ENCODE measurements around the gene PMEL. TPM values are rescaled to one million over a fixed set of nuclear protein-coding genes. Genes with fewer than 3 reads are reported as not detected.

The PMEL gene
- total RNA-seq, 1 experiment from 2014 or later: 1.2 TPM

DNA sequence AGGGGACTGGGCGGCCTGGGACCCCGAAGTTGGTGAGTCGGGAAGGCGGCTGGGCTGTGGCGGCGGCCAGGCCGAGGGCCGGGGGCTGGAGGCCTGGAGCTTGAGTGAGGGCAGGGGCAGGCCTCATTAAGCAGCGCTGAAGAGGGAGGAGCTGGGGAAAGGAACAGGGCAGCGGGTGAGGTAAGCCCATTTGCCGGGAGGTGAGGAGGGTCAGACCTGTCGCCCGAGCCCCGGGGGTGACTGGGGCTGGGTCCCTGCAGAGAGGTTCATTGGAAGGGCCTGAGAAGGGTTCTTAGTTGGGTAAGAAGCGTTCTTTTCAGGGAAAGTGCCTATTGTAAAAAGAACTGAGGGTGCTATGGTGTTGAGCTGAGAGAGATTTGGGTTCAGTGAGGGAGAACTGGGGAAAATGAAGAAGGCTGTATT is 8.5 kb upstream of the PMEL start:
- in situ Hi-C loops (cut with HindIII; ENCODE audit: low pct_unique_long_range_greater_than_20kb, low sequenced_read_pairs) (no loop called here), intact Hi-C loops (cut with micrococcal nuclease; ENCODE audit: unreplicated experiment) (no loop called here)
- peak overlapping the region; percentile 81 for H3K27ac ChIP-seq (ENCODE audit: low read length)
- peak overlapping the region; percentile 90 to 98 for H3K4me3 ChIP-seq (ENCODE audit: low read depth in 2 of 2, low read length in 2 of 2)
- ChIA-PET POLR2A (interaction anchor here (0.5 to 2.1 kb wide), 6 partner anchors 10 to 281 kb away, joined by 3 to 9 read pairs (median 5); partner anchors contain the start of genes ORMDL2 and SARNP), CTCF (interaction anchor here (1.2 kb wide), 2 partner anchors 21 to 44 kb away, joined by 3 to 5 read pairs; no protein-coding TSS in a partner anchor)
- no peaks in the 10 kb centered on the region for H3K27me3 ChIP-seq (ENCODE audit: control insufficient read depth, insufficient read depth, low read length)
- DNase-seq (ENCODE audit: low read depth, low spot score) (no peak), ATAC-seq (peak; percentile 54)
- H3K36me3 ChIP-seq (ENCODE audit: control insufficient read depth, insufficient read depth, low read length): peaks cover 7% of the 10 kb centered on the region
- H3K9me3 ChIP-seq (ENCODE audit: control insufficient read depth, insufficient read depth, low read depth, low read length): no peaks in the 10 kb centered on the region
- no TSS peak for BruUV-seq (replicated peaks)
- TF ChIP-seq SIN3A (IDR thresholded peaks at IDR 0.05; ENCODE audit: borderline replicate concordance, insufficient read depth, low read depth, low read length): no peak; the same call in 1 of the 2 replicates
- TF ChIP-seq, protein P1, sequence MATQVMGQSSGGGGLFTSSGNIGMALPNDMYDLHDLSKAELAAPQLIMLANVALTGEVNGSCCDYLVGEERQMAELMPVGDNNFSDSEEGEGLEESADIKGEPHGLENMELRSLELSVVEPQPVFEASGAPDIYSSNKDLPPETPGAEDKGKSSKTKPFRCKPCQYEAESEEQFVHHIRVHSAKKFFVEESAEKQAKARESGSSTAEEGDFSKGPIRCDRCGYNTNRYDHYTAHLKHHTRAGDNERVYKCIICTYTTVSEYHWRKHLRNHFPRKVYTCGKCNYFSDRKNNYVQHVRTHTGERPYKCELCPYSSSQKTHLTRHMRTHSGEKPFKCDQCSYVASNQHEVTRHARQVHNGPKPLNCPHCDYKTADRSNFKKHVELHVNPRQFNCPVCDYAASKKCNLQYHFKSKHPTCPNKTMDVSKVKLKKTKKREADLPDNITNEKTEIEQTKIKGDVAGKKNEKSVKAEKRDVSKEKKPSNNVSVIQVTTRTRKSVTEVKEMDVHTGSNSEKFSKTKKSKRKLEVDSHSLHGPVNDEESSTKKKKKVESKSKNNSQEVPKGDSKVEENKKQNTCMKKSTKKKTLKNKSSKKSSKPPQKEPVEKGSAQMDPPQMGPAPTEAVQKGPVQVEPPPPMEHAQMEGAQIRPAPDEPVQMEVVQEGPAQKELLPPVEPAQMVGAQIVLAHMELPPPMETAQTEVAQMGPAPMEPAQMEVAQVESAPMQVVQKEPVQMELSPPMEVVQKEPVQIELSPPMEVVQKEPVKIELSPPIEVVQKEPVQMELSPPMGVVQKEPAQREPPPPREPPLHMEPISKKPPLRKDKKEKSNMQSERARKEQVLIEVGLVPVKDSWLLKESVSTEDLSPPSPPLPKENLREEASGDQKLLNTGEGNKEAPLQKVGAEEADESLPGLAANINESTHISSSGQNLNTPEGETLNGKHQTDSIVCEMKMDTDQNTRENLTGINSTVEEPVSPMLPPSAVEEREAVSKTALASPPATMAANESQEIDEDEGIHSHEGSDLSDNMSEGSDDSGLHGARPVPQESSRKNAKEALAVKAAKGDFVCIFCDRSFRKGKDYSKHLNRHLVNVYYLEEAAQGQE (IDR thresholded peaks at IDR 0.05; ENCODE audit: insufficient read depth in 1 of 2, low read depth in 2 of 2, low read length in 1 of 2): no peak
- TF ChIP-seq POLR2AphosphoS5 (IDR thresholded peaks at IDR 0.05; ENCODE audit: low read depth, low read length): no peak
- TF ChIP-seq TCF7L2 (IDR thresholded peaks at IDR 0.05; ENCODE audit: low read depth, low read length): no peak
- TF ChIP-seq, protein P2, sequence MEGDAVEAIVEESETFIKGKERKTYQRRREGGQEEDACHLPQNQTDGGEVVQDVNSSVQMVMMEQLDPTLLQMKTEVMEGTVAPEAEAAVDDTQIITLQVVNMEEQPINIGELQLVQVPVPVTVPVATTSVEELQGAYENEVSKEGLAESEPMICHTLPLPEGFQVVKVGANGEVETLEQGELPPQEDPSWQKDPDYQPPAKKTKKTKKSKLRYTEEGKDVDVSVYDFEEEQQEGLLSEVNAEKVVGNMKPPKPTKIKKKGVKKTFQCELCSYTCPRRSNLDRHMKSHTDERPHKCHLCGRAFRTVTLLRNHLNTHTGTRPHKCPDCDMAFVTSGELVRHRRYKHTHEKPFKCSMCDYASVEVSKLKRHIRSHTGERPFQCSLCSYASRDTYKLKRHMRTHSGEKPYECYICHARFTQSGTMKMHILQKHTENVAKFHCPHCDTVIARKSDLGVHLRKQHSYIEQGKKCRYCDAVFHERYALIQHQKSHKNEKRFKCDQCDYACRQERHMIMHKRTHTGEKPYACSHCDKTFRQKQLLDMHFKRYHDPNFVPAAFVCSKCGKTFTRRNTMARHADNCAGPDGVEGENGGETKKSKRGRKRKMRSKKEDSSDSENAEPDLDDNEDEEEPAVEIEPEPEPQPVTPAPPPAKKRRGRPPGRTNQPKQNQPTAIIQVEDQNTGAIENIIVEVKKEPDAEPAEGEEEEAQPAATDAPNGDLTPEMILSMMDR (IDR thresholded peaks at IDR 0.05): no peak
- H3K4me1 ChIP-seq (ENCODE audit: control insufficient read depth, insufficient read depth, low read length): peaks cover 18% of the 10 kb centered on the region

DNA sequence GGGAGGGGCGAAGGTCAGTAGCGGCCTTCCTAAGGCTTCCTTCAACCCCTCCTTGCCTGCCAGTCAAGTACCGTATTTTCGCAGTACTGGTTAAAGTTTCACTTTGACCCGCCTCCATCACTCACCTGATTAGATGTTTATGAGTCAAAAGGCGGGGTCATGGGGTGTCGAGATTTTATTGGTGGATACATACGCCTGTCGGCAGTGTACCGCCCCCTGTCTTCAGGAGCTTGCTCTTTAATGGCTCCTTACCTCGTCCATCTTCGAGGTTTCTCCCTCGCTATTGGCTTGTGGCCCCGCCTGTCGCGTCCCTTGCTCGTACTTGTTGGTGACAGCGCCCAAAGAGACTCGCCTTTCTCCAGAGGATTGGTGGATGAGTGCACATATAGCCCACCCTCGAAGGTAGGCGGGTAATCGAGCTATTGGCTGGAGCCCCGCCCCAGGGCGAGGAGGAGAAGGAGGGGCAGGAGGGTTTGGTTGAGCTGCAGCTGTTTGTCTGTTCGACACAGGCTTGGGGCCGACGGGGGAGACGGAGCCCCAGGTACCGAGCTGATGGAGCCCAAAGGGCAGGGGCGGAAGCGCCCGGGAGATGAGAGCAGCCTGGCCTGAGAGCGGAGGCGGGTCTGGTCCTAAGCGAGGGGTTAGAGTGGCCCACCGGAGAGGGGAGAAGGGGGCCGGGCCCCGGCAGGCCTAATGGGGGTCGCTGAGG is 7.9 kb upstream of the PMEL start, which contains the start of gene RAB5B:
TSS of gene RAB5B (plus strand) at position 480 of the 709 bp plus-strand sequence. CDS start 12,883 bp downstream, outside the sequence.
- intact Hi-C loops (cut with micrococcal nuclease; ENCODE audit: unreplicated experiment): no loop called here
- Histone ChIP-seq H3K9me3 (ENCODE audit: control insufficient read depth, insufficient read depth, low read depth, low read length) (no peaks in the 10 kb centered on the region), H3K4me3 (ENCODE audit: low read depth in 2 of 2, low read length in 2 of 2) (peak within 1 kb of the TSS; percentile 90 to 98), H3K36me3 (ENCODE audit: control insufficient read depth, insufficient read depth, low read length) (peaks cover 5% of the 10 kb centered on the region; the same call in 1 of the 2 replicates), H3K27me3 (ENCODE audit: control insufficient read depth, insufficient read depth, low read length) (no peaks in the 10 kb centered on the region), H3K4me1 (ENCODE audit: control insufficient read depth, insufficient read depth, low read length) (peaks cover 18% of the 10 kb centered on the region), H3K27ac (ENCODE audit: low read length) (peak within 1 kb of the TSS; percentile 95)
- DNase-seq (ENCODE audit: low read depth, low spot score) (peak; percentile 100), ATAC-seq (peak; percentile 98)
- CTCF ChIA-PET: interaction anchor here (0.7 to 1.2 kb wide), 3 partner anchors 22 to 112 kb away, joined by 3 to 5 read pairs (median 3); no protein-coding TSS in a partner anchor
- no TSS peak for BruUV-seq (replicated peaks)
- POLR2A ChIA-PET: interaction anchor here (0.5 to 2.1 kb wide), 9 partner anchors 11 to 1311 kb away, joined by 3 to 9 read pairs (median 4); partner anchors contain the start of genes ORMDL2 and SARNP
- peak; percentile 52; the same call in 1 of the 2 replicates for TF ChIP-seq SIN3A (IDR thresholded peaks at IDR 0.05; ENCODE audit: borderline replicate concordance, insufficient read depth, low read depth, low read length)
- peak; percentile 68 for TF ChIP-seq TCF7L2 (IDR thresholded peaks at IDR 0.05; ENCODE audit: low read depth, low read length)
- TF ChIP-seq, protein P2 (IDR thresholded peaks at IDR 0.05): no peak
- TF ChIP-seq POLR2AphosphoS5 (IDR thresholded peaks at IDR 0.05; ENCODE audit: low read depth, low read length): no peak; the same call in 1 of the 2 replicates
- TF ChIP-seq, protein P1 (IDR thresholded peaks at IDR 0.05; ENCODE audit: insufficient read depth in 1 of 2, low read depth in 2 of 2, low read length in 1 of 2): no peak
- in situ Hi-C loops (cut with HindIII; ENCODE audit: low pct_unique_long_range_greater_than_20kb, low sequenced_read_pairs): no loop called here
